A549 (cell line): ENCODE measurements around the gene CHEK1. TPM values are rescaled to one million over a fixed set of nuclear protein-coding genes. Genes with fewer than 3 reads are reported as not detected.

Experiments used
- ATAC-seq, 2 experiments: fragments of 200-7000 bp in 1 of 2; fragments of >200 bp in 1 of 2; cut with Nextera tagmentation in 1 of 2; cut with Tn5 transposase in 1 of 2; 3 replicates each; pipeline versions ENCODE4 v1.8.0 to v1.9.1; 2018 to 2020; ENCODE audit warnings: mild to moderate bottlenecking in 1 of 2, moderate library complexity in 1 of 2
- CTCF ChIA-PET: fragments of 300-600 bp; sonication (Branson Sonifier 250); formaldehyde crosslinking; extraction: SDS; loops from one replicate; lab custom pipeline; 2021; ENCODE audit warnings: antibody characterized with exemption, inconsistent platforms; lab: Yijun Ruan, JAX
- POLR2A ChIA-PET: fragments of 350-600 bp; formaldehyde crosslinking; extraction: SDS; loops from one replicate; lab custom pipeline; 2021; ENCODE audit warnings: antibody characterized with exemption, inconsistent platforms; lab: Yijun Ruan, JAX
- DNase-seq, 2 experiments: peaks; one replicate each; pipeline versions ENCODE4 v3.0.0 to v3.0.0-alpha.2; 2011 to 2016; ENCODE audit warnings: low read depth in 1 of 2, low spot score in 1 of 2
- FAIRE-seq: peaks from 2 replicates; lab custom pipeline; 2011; peaks lifted over from hg19 to GRCh38; lab: Jason Lieb, UNC
- H3K27ac ChIP-seq, 2 experiments: fragments of >200 bp; sonication (Bioruptor Twin); formaldehyde crosslinking; 3 replicates each; pipeline ENCODE4 v1.5.1; 2016 to 2017
- H3K4me1 ChIP-seq: fragments of >200 bp; sonication (Bioruptor Twin); formaldehyde crosslinking; 3 replicates; pipeline ENCODE4 v1.6.1; 2016
- H3K4me2 ChIP-seq: fragments of >200 bp; sonication (Bioruptor Twin); formaldehyde crosslinking; 3 replicates; pipeline ENCODE4 v1.6.1; 2016
- H3K4me3 ChIP-seq: fragments of >200 bp; sonication (Bioruptor Twin); formaldehyde crosslinking; 3 replicates; pipeline ENCODE4 v1.5.1; 2016
- H3K9me3 ChIP-seq: fragments of >200 bp; sonication (Bioruptor Twin); formaldehyde crosslinking; 3 replicates; pipeline ENCODE4 v1.6.1; 2016
- CBX2 ChIP-seq: fragments of 200-600 bp; sonication (generic); IDR thresholded peaks from 2 replicates; pipeline ENCODE4 v1.6.1; 2016; ENCODE audit warnings: low read depth, mild to moderate bottlenecking, borderline replicate concordance
- CHD4 ChIP-seq: fragments of 200-600 bp; sonication (generic); IDR thresholded peaks from 2 replicates; pipeline ENCODE4 v1.6.1; 2016; ENCODE audit warnings: antibody characterized with exemption, mild to moderate bottlenecking, borderline replicate concordance
- EHF ChIP-seq: fragments of 250-450 bp; sonication (Bioruptor Pico); IDR thresholded peaks from 2 replicates; pipeline ENCODE4 v1.5.0; 2020; ENCODE audit warnings: mild to moderate bottlenecking
- FOSL2 ChIP-seq, 2 experiments: fragments of 450-650 bp in 1 of 2; fragments of >200 bp in 1 of 2; sonication (Bioruptor Twin) in 1 of 2; formaldehyde crosslinking; IDR thresholded peaks; 2 replicates each; pipeline versions ENCODE4 v1.5.0 to v1.6.1; 2016 to 2020; ENCODE audit warnings: mild to moderate bottlenecking in 1 of 2, moderate library complexity in 1 of 2
- FOXS1 ChIP-seq: fragments of 250-450 bp; sonication (Bioruptor Pico); IDR thresholded peaks from 2 replicates; pipeline ENCODE4 v1.5.0; 2020; ENCODE audit warnings: mild to moderate bottlenecking, moderate library complexity
- HDAC2 ChIP-seq: fragments of 200-600 bp; sonication (generic); IDR thresholded peaks from 2 replicates; pipeline ENCODE4 v1.6.1; 2016
- JUNB ChIP-seq: fragments of >200 bp; sonication (Bioruptor Twin); formaldehyde crosslinking; IDR thresholded peaks from 2 replicates; pipeline ENCODE4 v1.6.1; 2016
- KDM5A ChIP-seq: fragments of 200-600 bp; sonication (generic); IDR thresholded peaks from 2 replicates; pipeline ENCODE4 v1.6.1; 2016; ENCODE audit warnings: antibody characterized with exemption, mild to moderate bottlenecking
- MAFK ChIP-seq: fragments of 450-650 bp; IDR thresholded peaks from 2 replicates; pipeline ENCODE4 v1.6.1; 2014; ENCODE audit not compliant: partially characterized antibody
- MYC ChIP-seq: IDR thresholded peaks from 2 replicates; pipeline ENCODE4 v1.6.1; 2012; ENCODE audit warnings: mild to moderate bottlenecking, inconsistent platforms, low read length, improper control_type of control experiment, borderline replicate concordance
- NFE2L2 ChIP-seq: fragments of 150-350 bp; conservative IDR thresholded peaks from 2 replicates; pipeline ENCODE4 v1.6.1; 2014; ENCODE audit warnings: low read length
- NR3C1 ChIP-seq: fragments of >200 bp; sonication (Bioruptor Twin); formaldehyde crosslinking; IDR thresholded peaks from 3 replicates; pipeline ENCODE4 v1.6.1; 2017
- PHF8 ChIP-seq: fragments of 200-600 bp; sonication (generic); IDR thresholded peaks from 2 replicates; pipeline ENCODE4 v1.6.1; 2016; ENCODE audit warnings: low read depth, mild to moderate bottlenecking, antibody characterized with exemption, moderate library complexity, borderline replicate concordance
- POLR2A ChIP-seq: IDR thresholded peaks from 2 replicates; pipeline ENCODE4 v1.6.1; 2012; ENCODE audit warnings: mild to moderate bottlenecking, low read length
- POLR2AphosphoS2 ChIP-seq: conservative IDR thresholded peaks from 2 replicates; pipeline ENCODE4 v1.6.1; 2012; ENCODE audit warnings: low read length, improper control_type of control experiment, inconsistent platforms
- RAD21 ChIP-seq, 2 experiments: fragments of >200 bp in 1 of 2; sonication (Bioruptor Twin) in 1 of 2; formaldehyde crosslinking in 1 of 2; IDR thresholded peaks in 1 of 2; conservative IDR thresholded peaks in 1 of 2; 2 replicates in 1 of 2; 3 replicates in 1 of 2; pipeline ENCODE4 v1.6.1; 2012 to 2018; ENCODE audit warnings: inconsistent platforms in 1 of 2
- RNF2 ChIP-seq: fragments of 200-600 bp; sonication (generic); IDR thresholded peaks from 2 replicates; pipeline ENCODE4 v1.6.1; 2016; ENCODE audit warnings: low read depth, mild to moderate bottlenecking, antibody characterized with exemption, moderate library complexity, borderline replicate concordance
- SMC3 ChIP-seq: fragments of >200 bp; sonication (Bioruptor Twin); formaldehyde crosslinking; IDR thresholded peaks from 3 replicates; pipeline ENCODE4 v1.6.1; 2018; ENCODE audit warnings: inconsistent platforms
- TP53 ChIP-seq: fragments of 250-450 bp; sonication (Bioruptor Pico); IDR thresholded peaks from 2 replicates; pipeline ENCODE4 v1.5.0; 2021; ENCODE audit warnings: mild to moderate bottlenecking, moderate library complexity
- ZC3H11A ChIP-seq: fragments of 450-650 bp; IDR thresholded peaks from 2 replicates; pipeline ENCODE4 v1.6.1; 2014; ENCODE audit warnings: antibody characterized with exemption, mild to moderate bottlenecking
- ZNF302 ChIP-seq: fragments of 250-450 bp; sonication (Bioruptor Pico); IDR thresholded peaks from 2 replicates; pipeline ENCODE4 v1.9.0; 2021; ENCODE audit warnings: inconsistent platforms, mild to moderate bottlenecking, moderate library complexity
- WGBS: methylation state at CpG from one replicate; pipeline ENCODE4 v1.1.6; 2017; ENCODE audit errors: missing lambda C conversion rate; 5-methylcytosine and 5-hydroxymethylcytosine counted together
- polyA plus RNA-seq, 4 experiments: library from polyadenylated mRNA; depleted of rRNA in 3 of 4; stranded (reverse); fragments of >200 nt; fragmentation: RNase III in 1 of 4; extraction: RNeasy Plus Mini Kit Qiagen cat#74134 plus additional on column Dnase treatment in 1 of 4; gene quantifications; 2 replicates in 3 of 4; 3 replicates in 1 of 4; pipeline ENCODE4 v1.2.3, GENCODE V29; 2011 to 2017
- TF ChIP-seq, protein P1 (sequence below): fragments of >200 bp; sonication (Bioruptor Twin); formaldehyde crosslinking; IDR thresholded peaks from 3 replicates; pipeline ENCODE4 v1.5.1; 2016
- TF ChIP-seq, protein P2 (sequence below): IDR thresholded peaks from 2 replicates; pipeline ENCODE4 v1.6.1; 2012
- TF ChIP-seq, protein P3 (sequence below): fragments of 250-450 bp; sonication (Bioruptor Pico); IDR thresholded peaks from 2 replicates; pipeline ENCODE4 v1.5.0; 2021; ENCODE audit warnings: mild to moderate bottlenecking, moderate library complexity, borderline replicate concordance
- TF ChIP-seq, protein P4 (sequence below): fragments of 200-600 bp; sonication (generic); IDR thresholded peaks from 2 replicates; pipeline ENCODE4 v1.6.1; 2016; ENCODE audit warnings: antibody characterized with exemption, mild to moderate bottlenecking, moderate library complexity

Gene CHEK1
- polyA plus RNA-seq, 2 of the 4 experiments (the other 2 are of a cell fraction), result 35.2 to 64.5 TPM

DNA sequence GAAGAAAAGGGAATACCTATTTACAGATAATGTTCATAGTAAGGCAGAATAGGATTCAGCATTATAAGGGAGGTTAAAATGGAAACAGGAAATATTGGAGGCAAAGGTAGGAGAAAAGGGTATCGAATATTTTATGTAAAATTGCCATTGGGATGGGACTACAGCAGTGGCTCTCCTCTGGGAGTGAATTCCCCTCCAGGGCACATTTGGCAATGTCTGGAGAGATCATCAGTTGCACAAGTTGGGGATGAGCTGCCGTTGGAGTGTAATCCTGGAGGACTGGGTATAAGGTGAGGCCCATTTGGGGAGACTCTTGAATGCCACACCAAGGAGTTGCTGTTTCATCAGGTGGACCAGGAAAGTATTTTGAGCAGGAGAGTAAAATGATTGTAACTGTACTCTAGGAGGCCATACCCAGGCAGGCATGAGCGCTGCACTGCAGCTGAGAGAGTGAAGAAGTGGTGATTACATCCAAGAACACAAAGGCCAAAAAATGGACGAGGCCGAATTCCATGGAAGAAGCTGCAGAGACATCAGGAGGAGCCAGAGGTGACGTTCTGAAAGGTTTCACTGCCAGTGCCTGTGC is 64.4 kb downstream of the CHEK1 start (continued):
- TF ChIP-seq CBX2 (no peak), RAD21 (conservative IDR thresholded peaks at IDR 0.05 in 1 of 2, IDR thresholded peaks at IDR 0.05 in 1 of 2) (no peak)

DNA sequence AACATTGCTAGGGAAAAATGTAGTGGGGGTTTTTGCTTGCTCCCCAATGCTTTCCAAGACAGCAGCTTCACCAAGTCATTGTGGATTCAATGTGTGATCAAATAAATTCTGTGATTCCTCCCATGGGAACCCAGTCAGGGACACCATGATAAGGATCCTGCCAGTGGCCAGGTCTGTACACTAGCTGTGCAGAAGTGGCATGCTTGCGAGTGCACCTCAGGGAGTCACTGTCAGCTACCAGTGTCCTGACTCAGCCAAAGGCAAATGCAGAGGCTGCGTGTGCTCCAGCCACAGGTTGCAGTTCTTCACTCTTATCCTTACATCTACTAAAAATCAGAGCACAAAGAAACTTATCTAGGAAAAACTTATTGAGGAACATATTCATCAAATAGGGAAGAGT is 65.0 kb downstream of the CHEK1 start:
- no peaks in the 10 kb centered on the region for H3K4me1 ChIP-seq
- no peak overlapping the region for H3K4me3 ChIP-seq
- DNase-seq, result no peak
- no peak for ATAC-seq
- ChIA-PET CTCF (no interaction called here), POLR2A (no interaction called here)
- H3K9me3 ChIP-seq, result no peaks in the 10 kb centered on the region
- no peak for FAIRE-seq
- H3K27ac ChIP-seq, result no peak overlapping the region
- TF ChIP-seq, protein P1, sequence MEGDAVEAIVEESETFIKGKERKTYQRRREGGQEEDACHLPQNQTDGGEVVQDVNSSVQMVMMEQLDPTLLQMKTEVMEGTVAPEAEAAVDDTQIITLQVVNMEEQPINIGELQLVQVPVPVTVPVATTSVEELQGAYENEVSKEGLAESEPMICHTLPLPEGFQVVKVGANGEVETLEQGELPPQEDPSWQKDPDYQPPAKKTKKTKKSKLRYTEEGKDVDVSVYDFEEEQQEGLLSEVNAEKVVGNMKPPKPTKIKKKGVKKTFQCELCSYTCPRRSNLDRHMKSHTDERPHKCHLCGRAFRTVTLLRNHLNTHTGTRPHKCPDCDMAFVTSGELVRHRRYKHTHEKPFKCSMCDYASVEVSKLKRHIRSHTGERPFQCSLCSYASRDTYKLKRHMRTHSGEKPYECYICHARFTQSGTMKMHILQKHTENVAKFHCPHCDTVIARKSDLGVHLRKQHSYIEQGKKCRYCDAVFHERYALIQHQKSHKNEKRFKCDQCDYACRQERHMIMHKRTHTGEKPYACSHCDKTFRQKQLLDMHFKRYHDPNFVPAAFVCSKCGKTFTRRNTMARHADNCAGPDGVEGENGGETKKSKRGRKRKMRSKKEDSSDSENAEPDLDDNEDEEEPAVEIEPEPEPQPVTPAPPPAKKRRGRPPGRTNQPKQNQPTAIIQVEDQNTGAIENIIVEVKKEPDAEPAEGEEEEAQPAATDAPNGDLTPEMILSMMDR, result no peak
- TF ChIP-seq PHF8 (no peak), FOSL2 (IDR thresholded peaks at IDR 0.05) (no peak), FOSL2 (CRISPR knock-in tag; IDR thresholded peaks at IDR 0.05) (no peak), CHD4 (no peak), MAFK (no peak), TP53 (CRISPR knock-in tag) (no peak), NFE2L2 (no peak), KDM5A (no peak), MYC (no peak), FOXS1 (CRISPR knock-in tag) (no peak), ZC3H11A (no peak), JUNB (no peak), POLR2AphosphoS2 (no peak), HDAC2 (no peak), RNF2 (no peak), ZNF302 (CRISPR knock-in tag) (no peak), POLR2A (no peak)
- TF ChIP-seq, protein P2, sequence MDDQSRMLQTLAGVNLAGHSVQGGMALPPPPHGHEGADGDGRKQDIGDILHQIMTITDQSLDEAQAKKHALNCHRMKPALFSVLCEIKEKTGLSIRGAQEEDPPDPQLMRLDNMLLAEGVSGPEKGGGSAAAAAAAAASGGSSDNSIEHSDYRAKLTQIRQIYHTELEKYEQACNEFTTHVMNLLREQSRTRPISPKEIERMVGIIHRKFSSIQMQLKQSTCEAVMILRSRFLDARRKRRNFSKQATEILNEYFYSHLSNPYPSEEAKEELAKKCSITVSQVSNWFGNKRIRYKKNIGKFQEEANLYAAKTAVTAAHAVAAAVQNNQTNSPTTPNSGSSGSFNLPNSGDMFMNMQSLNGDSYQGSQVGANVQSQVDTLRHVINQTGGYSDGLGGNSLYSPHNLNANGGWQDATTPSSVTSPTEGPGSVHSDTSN, result no peak
- TF ChIP-seq, protein P3, sequence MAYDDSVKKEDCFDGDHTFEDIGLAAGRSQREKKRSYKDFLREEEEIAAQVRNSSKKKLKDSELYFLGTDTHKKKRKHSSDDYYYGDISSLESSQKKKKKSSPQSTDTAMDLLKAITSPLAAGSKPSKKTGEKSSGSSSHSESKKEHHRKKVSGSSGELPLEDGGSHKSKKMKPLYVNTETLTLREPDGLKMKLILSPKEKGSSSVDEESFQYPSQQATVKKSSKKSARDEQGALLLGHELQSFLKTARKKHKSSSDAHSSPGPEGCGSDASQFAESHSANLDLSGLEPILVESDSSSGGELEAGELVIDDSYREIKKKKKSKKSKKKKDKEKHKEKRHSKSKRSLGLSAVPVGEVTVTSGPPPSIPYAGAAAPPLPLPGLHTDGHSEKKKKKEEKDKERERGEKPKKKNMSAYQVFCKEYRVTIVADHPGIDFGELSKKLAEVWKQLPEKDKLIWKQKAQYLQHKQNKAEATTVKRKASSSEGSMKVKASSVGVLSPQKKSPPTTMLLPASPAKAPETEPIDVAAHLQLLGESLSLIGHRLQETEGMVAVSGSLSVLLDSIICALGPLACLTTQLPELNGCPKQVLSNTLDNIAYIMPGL (CRISPR knock-in tag), result no peak
- TF ChIP-seq, all 56 proteins: peak for 0
- H3K4me2 ChIP-seq, result no peak overlapping the region
- 94% methylated on average over 2 of the region's 2 CpGs for WGBS

DNA sequence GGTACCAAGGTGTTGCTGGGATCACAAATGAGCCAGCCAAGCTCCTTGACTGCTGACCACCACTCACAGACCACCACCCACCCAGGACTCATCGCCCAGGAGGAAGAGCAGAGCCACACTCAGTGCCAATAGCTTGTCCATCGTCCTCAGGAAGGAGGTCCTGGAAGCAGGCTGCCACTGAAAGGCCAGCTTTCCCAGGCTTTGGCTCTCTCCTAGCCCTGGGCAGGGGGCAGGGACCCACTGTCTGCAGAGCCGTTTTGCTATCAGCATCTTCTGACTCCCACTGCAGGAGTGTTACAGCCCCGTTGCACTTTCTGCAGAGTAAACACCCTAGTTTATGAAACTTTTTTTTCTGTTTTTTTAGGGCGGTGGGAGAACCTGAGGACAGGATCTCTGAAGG is 67.9 kb downstream of the CHEK1 start:
- DNase-seq (no peak), ATAC-seq (no peak), FAIRE-seq (no peak)
- CTCF ChIA-PET, result interaction anchor here (0.6 kb wide), 1 partner anchor 1542 kb away, joined by 3 read pairs; no protein-coding TSS in a partner anchor
- H3K27ac ChIP-seq, result no peak overlapping the region
- POLR2A ChIA-PET, result interaction anchor here (0.7 kb wide), 1 partner anchor 52 kb away, joined by 5 read pairs; no protein-coding TSS in a partner anchor
- H3K4me1 ChIP-seq, result no peaks in the 10 kb centered on the region
- WGBS, result 24% methylated on average over 4 of the region's 5 CpGs
- no peak overlapping the region for H3K4me2 ChIP-seq
- no peaks in the 10 kb centered on the region for H3K9me3 ChIP-seq
- TF ChIP-seq CHD4 (no peak), MAFK (no peak), HDAC2 (no peak), NR3C1 (no peak), FOSL2 (IDR thresholded peaks at IDR 0.05) (no peak), FOSL2 (CRISPR knock-in tag; IDR thresholded peaks at IDR 0.05) (no peak), JUNB (no peak), SMC3 (no peak), ZNF302 (CRISPR knock-in tag) (no peak), EHF (CRISPR knock-in tag) (no peak)
- TF ChIP-seq, protein P4, sequence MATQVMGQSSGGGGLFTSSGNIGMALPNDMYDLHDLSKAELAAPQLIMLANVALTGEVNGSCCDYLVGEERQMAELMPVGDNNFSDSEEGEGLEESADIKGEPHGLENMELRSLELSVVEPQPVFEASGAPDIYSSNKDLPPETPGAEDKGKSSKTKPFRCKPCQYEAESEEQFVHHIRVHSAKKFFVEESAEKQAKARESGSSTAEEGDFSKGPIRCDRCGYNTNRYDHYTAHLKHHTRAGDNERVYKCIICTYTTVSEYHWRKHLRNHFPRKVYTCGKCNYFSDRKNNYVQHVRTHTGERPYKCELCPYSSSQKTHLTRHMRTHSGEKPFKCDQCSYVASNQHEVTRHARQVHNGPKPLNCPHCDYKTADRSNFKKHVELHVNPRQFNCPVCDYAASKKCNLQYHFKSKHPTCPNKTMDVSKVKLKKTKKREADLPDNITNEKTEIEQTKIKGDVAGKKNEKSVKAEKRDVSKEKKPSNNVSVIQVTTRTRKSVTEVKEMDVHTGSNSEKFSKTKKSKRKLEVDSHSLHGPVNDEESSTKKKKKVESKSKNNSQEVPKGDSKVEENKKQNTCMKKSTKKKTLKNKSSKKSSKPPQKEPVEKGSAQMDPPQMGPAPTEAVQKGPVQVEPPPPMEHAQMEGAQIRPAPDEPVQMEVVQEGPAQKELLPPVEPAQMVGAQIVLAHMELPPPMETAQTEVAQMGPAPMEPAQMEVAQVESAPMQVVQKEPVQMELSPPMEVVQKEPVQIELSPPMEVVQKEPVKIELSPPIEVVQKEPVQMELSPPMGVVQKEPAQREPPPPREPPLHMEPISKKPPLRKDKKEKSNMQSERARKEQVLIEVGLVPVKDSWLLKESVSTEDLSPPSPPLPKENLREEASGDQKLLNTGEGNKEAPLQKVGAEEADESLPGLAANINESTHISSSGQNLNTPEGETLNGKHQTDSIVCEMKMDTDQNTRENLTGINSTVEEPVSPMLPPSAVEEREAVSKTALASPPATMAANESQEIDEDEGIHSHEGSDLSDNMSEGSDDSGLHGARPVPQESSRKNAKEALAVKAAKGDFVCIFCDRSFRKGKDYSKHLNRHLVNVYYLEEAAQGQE, result no peak
- TF ChIP-seq, protein P2, result no peak
- H3K4me3 ChIP-seq, result no peak overlapping the region
